ENCODE measurements around the gene MED1.
"Not testable (repeated sequence)": the region's sequence is repeated elsewhere in the genome, so short reads cannot be mapped to it uniquely, and the experiment has no call there.

DNA sequence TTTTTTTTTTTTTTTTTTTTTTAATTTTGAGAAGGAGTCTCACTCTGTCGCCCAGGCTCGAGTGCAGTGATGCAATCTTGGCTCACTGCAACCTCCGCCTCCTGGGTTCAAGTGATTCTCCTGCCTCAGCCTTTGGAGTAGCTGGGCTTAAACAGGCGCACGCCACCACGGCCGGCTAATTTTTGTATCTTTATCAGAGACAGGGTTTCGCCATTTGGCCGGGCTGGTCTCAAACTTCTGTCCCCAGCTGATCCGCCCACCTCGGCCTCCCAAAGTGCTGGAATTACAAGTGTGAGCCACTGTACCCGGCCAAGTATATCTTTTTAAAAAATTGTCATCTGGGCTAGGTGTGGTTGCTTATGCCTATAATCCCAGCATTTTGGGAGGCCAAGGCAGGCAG, 45.9 kb upstream of the MED1 start:
- not testable (repeated sequence) for TF ChIP-seq POLR2A (IDR thresholded peaks at IDR 0.05; ENCODE audit: low read length); GATA1 (IDR thresholded peaks at IDR 0.05; ENCODE audit: low read depth, low read length)

All from erythroblast (primary cell).